K562 (cell line): ENCODE measurements around the gene PDE5A. TPM values are rescaled to one million over a fixed set of nuclear protein-coding genes. Genes with fewer than 3 reads are reported as not detected.

ENCODE experiments used
- ATAC-seq: fragments of 200-7000 bp; cut with Tn5 transposase; 3 replicates; pipeline ENCODE4 v1.9.1; 2020; ENCODE audit warnings: moderate library complexity
- BruUV-seq: library from RNA; stranded (reverse); fragments of 400-500 nt; replicated peaks from 2 replicates; lab custom pipeline; 2021; lab: Mats Ljungman, UMichigan
- CTCF ChIA-PET: fragments of 300-600 bp; formaldehyde crosslinking; extraction: SDS; loops from one replicate; lab custom pipeline; 2021; ENCODE audit warnings: low intra/inter-chr PET ratio; lab: Yijun Ruan, JAX
- POLR2A ChIA-PET: fragments of 300-600, 350-650 bp; sonication (Branson Sonifier 250); formaldehyde crosslinking; extraction: SDS; loops from one replicate; lab custom pipeline; 2021; ENCODE audit warnings: antibody characterized with exemption, inconsistent platforms; lab: Yijun Ruan, JAX
- DNase-seq, 4 experiments: peaks; one replicate each; pipeline versions ENCODE4 v3.0.0 to v3.0.0-alpha.2; 2011 to 2018; ENCODE audit warnings: low spot score in 3 of 4, mixed read lengths in 3 of 4; ENCODE audit errors: extremely low read depth in 1 of 4
- FAIRE-seq: peaks from 2 replicates; lab custom pipeline; 2011; peaks lifted over from hg19 to GRCh38; lab: Jason Lieb, UNC
- H2AFZ ChIP-seq: 2 replicates; pipeline ENCODE4 v1.6.0; 2011; ENCODE audit warnings: low read depth, low read length, control low read depth, inconsistent platforms
- H3K27ac ChIP-seq: fragments of 200-600 bp; 3 replicates; pipeline ENCODE4 v1.8.0; 2011; ENCODE audit warnings: low read depth, mild to moderate bottlenecking, control low read depth, inconsistent platforms, low read length, moderate library complexity, mixed read lengths; ENCODE audit errors: extremely low read depth
- H3K27me3 ChIP-seq, 2 experiments: fragments of 300-600 bp in 1 of 2; 2 replicates in 1 of 2; 3 replicates in 1 of 2; pipeline versions ENCODE4 v1.6.0 to v1.8.0; 2011; ENCODE audit warnings: inconsistent platforms in 2 of 2, low read length in 2 of 2, mild to moderate bottlenecking in 1 of 2, mixed read lengths in 1 of 2, moderate library complexity in 1 of 2; ENCODE audit not compliant: control insufficient read depth in 2 of 2, insufficient read depth in 2 of 2
- H3K36me3 ChIP-seq: fragments of 300-600 bp; 3 replicates; pipeline ENCODE4 v1.8.0; 2011; ENCODE audit warnings: mild to moderate bottlenecking, low read length, inconsistent platforms; ENCODE audit not compliant: control insufficient read depth, insufficient read depth
- H3K4me1 ChIP-seq, 2 experiments: fragments of 200-600 bp in 1 of 2; replicated peaks in 1 of 2; 2 replicates in 1 of 2; 3 replicates in 1 of 2; pipeline versions ENCODE4 v1.5.1 to v1.8.0; 2011; ENCODE audit warnings: inconsistent platforms in 2 of 2, low read length in 2 of 2, mild to moderate bottlenecking in 1 of 2, mixed read lengths in 1 of 2, moderate library complexity in 1 of 2; ENCODE audit not compliant: control insufficient read depth in 2 of 2, insufficient read depth in 2 of 2
- H3K4me2 ChIP-seq: 2 replicates; pipeline ENCODE4 v1.6.1; 2011; ENCODE audit warnings: low read length, control low read depth, inconsistent platforms, mixed read lengths; ENCODE audit not compliant: insufficient read depth
- H3K4me3 ChIP-seq: fragments of 200-600 bp; sonication (generic), shearing (Covaris generic); 2 replicates; pipeline ENCODE4 v1.5.1; 2016; ENCODE audit warnings: control low read depth, inconsistent platforms
- H3K79me2 ChIP-seq: fragments of 200-600 bp; 3 replicates; pipeline ENCODE4 v1.8.0; 2011; ENCODE audit warnings: low read length, inconsistent platforms; ENCODE audit not compliant: control insufficient read depth, insufficient read depth
- H3K9ac ChIP-seq, 2 experiments: 2 replicates each; pipeline versions ENCODE4 v1.6.0 to v1.6.1; 2011; ENCODE audit warnings: low read depth in 2 of 2, low read length in 2 of 2, control low read depth in 1 of 2, inconsistent platforms in 1 of 2, mild to moderate bottlenecking in 1 of 2, mixed read lengths in 1 of 2; ENCODE audit not compliant: insufficient read depth in 1 of 2
- H3K9me1 ChIP-seq: one replicate; pipeline ENCODE4 v1.6.0; 2011; ENCODE audit warnings: inconsistent platforms, mild to moderate bottlenecking, low read length, moderate library complexity; ENCODE audit not compliant: control insufficient read depth, insufficient read depth
- H3K9me3 ChIP-seq: replicated peaks from 2 replicates; pipeline ENCODE4 v1.5.1; 2011; ENCODE audit warnings: low read depth, low read length, inconsistent platforms; ENCODE audit not compliant: control insufficient read depth, insufficient read depth
- H4K20me1 ChIP-seq: replicated peaks from 2 replicates; pipeline ENCODE4 v1.6.1; 2011; ENCODE audit warnings: low read length, inconsistent platforms, mixed read lengths; ENCODE audit not compliant: control insufficient read depth, insufficient read depth
- DEAF1 ChIP-seq: fragments of 450-650 bp; formaldehyde crosslinking; IDR thresholded peaks from 2 replicates; pipeline ENCODE4 v1.4.0; 2020; ENCODE audit warnings: mild to moderate bottlenecking, moderate library complexity
- EWSR1 ChIP-seq: fragments of 450-650 bp; IDR thresholded peaks from 2 replicates; pipeline ENCODE4 v1.6.1; 2018; ENCODE audit warnings: borderline replicate concordance, mild to moderate bottlenecking, low read depth, moderate library complexity; ENCODE audit not compliant: partially characterized antibody
- MYBL2 ChIP-seq, 2 experiments: fragments of 450-650 bp in 1 of 2; sonication (generic) in 1 of 2; formaldehyde crosslinking in 1 of 2; IDR thresholded peaks; 2 replicates each; pipeline versions ENCODE4 v1.6.1 to v1.8.1; 2017 to 2022; ENCODE audit warnings: borderline replicate concordance in 1 of 2, inconsistent platforms in 1 of 2, low read depth in 1 of 2, mild to moderate bottlenecking in 1 of 2, missing genetic modification reagents in 1 of 2, moderate library complexity in 1 of 2
- ZBTB12 ChIP-seq: fragments of 250-450 bp; sonication (Bioruptor Pico); IDR thresholded peaks from 2 replicates; pipeline ENCODE4 v1.4.0; 2020
- ZNF785 ChIP-seq: fragments of 250-450 bp; sonication (Bioruptor Pico); IDR thresholded peaks from 2 replicates; pipeline ENCODE4 v1.4.0; 2020; ENCODE audit warnings: mild to moderate bottlenecking
- ZNF79 ChIP-seq: fragments of 250-450 bp; sonication (Bioruptor Pico); IDR thresholded peaks from 2 replicates; pipeline ENCODE4 v1.4.0; 2020; ENCODE audit warnings: low read depth, mild to moderate bottlenecking, moderate library complexity
- WGBS: fragments of 100-300 bp; shearing (Covaris generic); methylation state at CpG from one replicate; pipeline ENCODE4 v1.1.6; 2016; ENCODE audit warnings: low coverage, mixed read lengths; ENCODE audit not compliant: insufficient coverage; ENCODE audit errors: missing lambda C conversion rate; 5-methylcytosine and 5-hydroxymethylcytosine counted together
- in situ Hi-C: fragments of 300-500 bp; cut with MboI; formaldehyde crosslinking; loops from 4 replicates; pipeline ENCODE4 v1.15.0; 2018; ENCODE audit warnings: inconsistent platforms, mixed read lengths
- intact Hi-C: fragments of 100-400 bp; cut with micrococcal nuclease; formaldehyde crosslinking; loops from 2 replicates; pipeline ENCODE4 v1.14.2; 2022
- polyA plus RNA-seq, 8 experiments: library from polyadenylated mRNA; depleted of rRNA in 4 of 8; stranded (reverse) in 5 of 8; unstranded in 3 of 8; fragments of >200 nt; fragmentation: Nextera tagmentation in 2 of 8; fragmentation: Illumina TruSeq in 1 of 8; extraction: Ambion mirVana in 2 of 8; extraction: Trizol in 1 of 8; gene quantifications; 2 replicates each; pipeline versions ENCODE4 v1.2.1 to v1.2.3, GENCODE V29; 2011 to 2014; ENCODE audit warnings: inconsistent platforms in 1 of 8, missing spikeins in 1 of 8
- total RNA-seq, 7 experiments: library from RNA; depleted of rRNA in 6 of 7; stranded (reverse); fragments of >200 nt in 6 of 7; fragmentation: Illumina TruSeq in 2 of 7; extraction: Trizol in 2 of 7; gene quantifications; 2 replicates each; pipeline versions ENCODE4 v1.2.1 to v1.2.3, GENCODE V29; 2011 to 2021; ENCODE audit warnings: low replicate concordance in 1 of 7

Gene PDE5A
- total and polyA plus RNA-seq, 9 of the 15 experiments (the other 6 are each of a cell fraction or from before 2014, with no cell fraction given), result 0.07 to 1.9 (median 0.29) TPM

- Histone ChIP-seq H3K9me1 (no peaks in the 10 kb centered on the region), H3K27ac (no peak overlapping the region), H3K4me2 (no peak overlapping the region), H3K79me2 (no peaks in the 10 kb centered on the region), H3K27me3 (no peaks in the 10 kb centered on the region), H3K4me3 (no peak overlapping the region), H3K9me3 (no peaks in the 10 kb centered on the region), H4K20me1 (no peaks in the 10 kb centered on the region), H2AFZ (no peak overlapping the region), H3K4me1 (no peaks in the 10 kb centered on the region), H3K9ac (no peak overlapping the region), H3K36me3 (no peaks in the 10 kb centered on the region)
- intact Hi-C loops (no loop called here), in situ Hi-C loops (no loop called here)
- ChIA-PET POLR2A (no interaction called here), CTCF (no interaction called here)
- TF ChIP-seq DEAF1 (CRISPR knock-in tag) (no peak), MYBL2 (IDR thresholded peaks at IDR 0.05; ENCODE audit: low read depth) (no peak), MYBL2 (CRISPR knock-in tag; IDR thresholded peaks at IDR 0.05; ENCODE audit: borderline replicate concordance) (no peak), ZNF785 (CRISPR knock-in tag) (no peak), ZNF79 (CRISPR knock-in tag) (no peak), EWSR1 (no peak), ZBTB12 (CRISPR knock-in tag) (no peak)
- ATAC-seq (no peak), FAIRE-seq (no peak), DNase-seq (no peak)
- 19% methylated on average over 3 of the region's 3 CpGs for WGBS
- BruUV-seq, result no TSS peak
Measured at GRCh38 chr4:119529788-119530187, 98.8 kb downstream of the PDE5A start.
